ENCODE data around the gene ANKRD10. TPM values are rescaled to one million over a fixed set of nuclear protein-coding genes. Genes with fewer than 3 reads are reported as not detected.

The ANKRD10 gene
- total and polyA plus RNA-seq, 2 donors from 2014 or later: 64.9 to 159 TPM

- H3K9me3 ChIP-seq (ENCODE audit: control insufficient read depth in 2 of 3, insufficient read depth in 1 of 3, low read length in 3 of 3): no peaks in the 10 kb centered on the region
- peak overlapping the region in 1 of 3 donors; percentile 97 for H3K9ac ChIP-seq (ENCODE audit: low read length in 3 of 3)
- H3K27ac ChIP-seq (ENCODE audit: low read depth in 2 of 2, low read length in 2 of 2): peak overlapping the region in 1 of 2 donors; percentile 99
- peaks cover 0 to 3% (median 2%) of the 10 kb centered on the region in 3 donors for H3K36me3 ChIP-seq (ENCODE audit: control insufficient read depth in 2 of 3, insufficient read depth in 3 of 3, low read length in 3 of 3)
- FAIRE-seq: no peak
- no peaks in the 10 kb centered on the region for H3K27me3 ChIP-seq (ENCODE audit: control insufficient read depth, insufficient read depth, low read length)
- peak overlapping the region; percentile 27 to 90 (median 69) for H3K4me3 ChIP-seq (ENCODE audit: low read length in 3 of 3)
- peaks cover 6 to 23% (median 20%) of the 10 kb centered on the region in 3 donors for H3K4me1 ChIP-seq (ENCODE audit: control insufficient read depth in 2 of 3, insufficient read depth in 2 of 3, low read depth in 1 of 3, low read length in 3 of 3)
- DNase-seq: peak in 1 of 5 donors; percentile 48
- intact Hi-C loops (cut with DNase I): no loop called here
- no peak for TF ChIP-seq CTCF (IDR thresholded peaks at IDR 0.05; ENCODE audit: borderline replicate concordance, extremely low read depth, insufficient read depth)
These were observed 2.2 kb downstream of the ANKRD10 start for GRCh38 chr13:110912651-110913051.

GRCh38 chr13:110911880-110912279, 3.0 kb downstream of the ANKRD10 start:
- peaks cover 6 to 24% (median 23%) of the 10 kb centered on the region in 3 donors for H3K4me1 ChIP-seq (ENCODE audit: control insufficient read depth in 2 of 3, insufficient read depth in 2 of 3, low read depth in 1 of 3, low read length in 3 of 3)
- H3K36me3 ChIP-seq (ENCODE audit: control insufficient read depth in 2 of 3, insufficient read depth in 3 of 3, low read length in 3 of 3): peaks cover 0 to 3% (median 2%) of the 10 kb centered on the region in 3 donors
- TF ChIP-seq CTCF (IDR thresholded peaks at IDR 0.05; ENCODE audit: borderline replicate concordance, extremely low read depth, insufficient read depth): no peak
- H3K9ac ChIP-seq (ENCODE audit: low read length in 3 of 3): no peak overlapping the region
- intact Hi-C loops (cut with DNase I): no loop called here
- DNase-seq (no peak), FAIRE-seq (no peak)
- no peak overlapping the region for H3K27ac ChIP-seq (ENCODE audit: low read depth in 2 of 2, low read length in 2 of 2)
- H3K27me3 ChIP-seq (ENCODE audit: control insufficient read depth, insufficient read depth, low read length): no peaks in the 10 kb centered on the region
- H3K9me3 ChIP-seq (ENCODE audit: control insufficient read depth in 2 of 3, insufficient read depth in 1 of 3, low read length in 3 of 3): no peaks in the 10 kb centered on the region
- H3K4me3 ChIP-seq (ENCODE audit: low read length in 3 of 3): peak overlapping the region in 1 of 3 donors; percentile 90

GRCh38 chr13:110910013-110910890, 4.6 kb downstream of the ANKRD10 start:
- H3K4me3 ChIP-seq (ENCODE audit: low read length in 3 of 3): no peak overlapping the region
- no peaks in the 10 kb centered on the region for H3K27me3 ChIP-seq (ENCODE audit: control insufficient read depth, insufficient read depth, low read length)
- H3K4me1 ChIP-seq (ENCODE audit: control insufficient read depth in 2 of 3, insufficient read depth in 2 of 3, low read depth in 1 of 3, low read length in 3 of 3): peaks cover 3 to 36% (median 29%) of the 10 kb centered on the region in 3 donors
- DNase-seq: no peak
- no peak overlapping the region for H3K27ac ChIP-seq (ENCODE audit: low read depth in 2 of 2, low read length in 2 of 2)
- H3K9me3 ChIP-seq (ENCODE audit: control insufficient read depth in 2 of 3, insufficient read depth in 1 of 3, low read length in 3 of 3): no peaks in the 10 kb centered on the region
- H3K36me3 ChIP-seq (ENCODE audit: control insufficient read depth in 2 of 3, insufficient read depth in 3 of 3, low read length in 3 of 3): peaks cover 0 to 7% (median 2%) of the 10 kb centered on the region in 3 donors
- intact Hi-C loops (cut with DNase I): no loop called here
- no peak overlapping the region for H3K9ac ChIP-seq (ENCODE audit: low read length in 3 of 3)
- TF ChIP-seq CTCF (IDR thresholded peaks at IDR 0.05; ENCODE audit: borderline replicate concordance, extremely low read depth, insufficient read depth): no peak
- FAIRE-seq: no peak
